HCT116 (cell line): Measurements from ENCODE around the gene SMPDL3A. TPM values are rescaled to one million over a fixed set of nuclear protein-coding genes. Genes with fewer than 3 reads are reported as not detected.

Experiments used
- ATAC-seq: fragments of 200-7000 bp; cut with Tn5 transposase; 2 replicates; pipeline ENCODE4 v1.9.1; 2020; ENCODE audit warnings: mild to moderate bottlenecking, moderate library complexity
- BruUV-seq: library from RNA; stranded (reverse); fragments of 400-500 nt; replicated peaks from 2 replicates; lab custom pipeline; 2021; lab: Mats Ljungman, UMichigan
- CTCF ChIA-PET: fragments of 300-600 bp; sonication (Branson Sonifier 250); formaldehyde crosslinking; loops from one replicate; lab custom pipeline; 2021; ENCODE audit warnings: antibody characterized with exemption; lab: Charles Lee
- POLR2A ChIA-PET: fragments of 300-600, 350-600 bp; sonication (Branson Sonifier 250); formaldehyde crosslinking; loops from one replicate; lab custom pipeline; 2021; ENCODE audit warnings: antibody characterized with exemption; lab: Charles Lee
- RAD21 ChIA-PET, 2 experiments: fragments of 300-600 bp; sonication (Branson Sonifier 250); formaldehyde crosslinking; loops; one replicate each; lab custom pipeline; 2023; ENCODE audit warnings: low total read pairs in 2 of 2; ENCODE audit not compliant: uncharacterized antibody in 2 of 2, unreplicated experiment in 2 of 2, low non-redundant PET in 1 of 2; lab: Charles Lee
- DNase-seq: peaks from one replicate; pipeline ENCODE4 v3.0.0-alpha.2; 2010; ENCODE audit warnings: low read depth, low spot score
- H2AFZ ChIP-seq: fragments of 200-600 bp; shearing (Covaris generic), sonication (generic); 2 replicates; pipeline ENCODE4 v1.6.1; 2017; ENCODE audit warnings: low read depth, mixed run types, mixed read lengths, antibody characterized with exemption, low read length; ENCODE audit not compliant: poor library complexity, severe bottlenecking
- H3K27ac ChIP-seq: 2 replicates; pipeline ENCODE4 v1.5.1; 2012; ENCODE audit warnings: low read depth, low read length
- H3K27me3 ChIP-seq: fragments of 200-600 bp; sonication (generic); 2 replicates; pipeline ENCODE4 v1.6.1; 2016; ENCODE audit warnings: mixed run types, low read length, mixed read lengths; ENCODE audit not compliant: insufficient read depth
- H3K36me3 ChIP-seq, 2 experiments: fragments of 200-500 bp in 1 of 2; fragments of 200-600 bp in 1 of 2; sonication (Bioruptor generic) in 1 of 2; sonication (generic) in 1 of 2; 2 replicates each; pipeline versions ENCODE4 v1.5.1 to v1.6.1; 2014 to 2016; ENCODE audit warnings: low read length in 2 of 2, inconsistent platforms in 1 of 2, mixed read lengths in 1 of 2, mixed run types in 1 of 2; ENCODE audit not compliant: insufficient read depth in 2 of 2, control insufficient read depth in 1 of 2
- H3K4me1 ChIP-seq, 2 experiments: fragments of 200-600 bp in 1 of 2; sonication (generic) in 1 of 2; 2 replicates each; pipeline versions ENCODE4 v1.5.1 to v1.6.1; 2012 to 2017; ENCODE audit warnings: low read length in 2 of 2, inconsistent platforms in 1 of 2, mild to moderate bottlenecking in 1 of 2, mixed read lengths in 1 of 2, mixed run types in 1 of 2, moderate library complexity in 1 of 2; ENCODE audit not compliant: insufficient read depth in 2 of 2, control insufficient read depth in 1 of 2
- H3K4me2 ChIP-seq: fragments of 200-600 bp; sonication (generic); 2 replicates; pipeline ENCODE4 v1.6.1; 2017; ENCODE audit warnings: mixed run types, low read length, mixed read lengths
- H3K4me3 ChIP-seq, 2 experiments: fragments of 200-600 bp in 1 of 2; sonication (generic) in 1 of 2; replicated peaks in 1 of 2; 2 replicates each; pipeline ENCODE4 v1.5.1; 2011 to 2016; ENCODE audit warnings: low read length in 2 of 2, control low read depth in 1 of 2, low read depth in 1 of 2, mild to moderate bottlenecking in 1 of 2, mixed read lengths in 1 of 2, mixed run types in 1 of 2
- H3K79me2 ChIP-seq: fragments of 200-600 bp; sonication (generic); 2 replicates; pipeline ENCODE4 v1.6.1; 2017; ENCODE audit warnings: mild to moderate bottlenecking, mixed run types, low read length, moderate library complexity, mixed read lengths; ENCODE audit not compliant: insufficient read depth
- H3K9ac ChIP-seq: fragments of 200-600 bp; sonication (generic); 2 replicates; pipeline ENCODE4 v1.6.1; 2016; ENCODE audit warnings: low read length, mixed read lengths
- H3K9me2 ChIP-seq: fragments of 200-600 bp; sonication (generic), shearing (Covaris generic); 2 replicates; pipeline ENCODE4 v1.6.1; 2017; ENCODE audit warnings: mixed run types, mild to moderate bottlenecking, moderate library complexity; ENCODE audit not compliant: insufficient read depth
- H3K9me3 ChIP-seq, 2 experiments: fragments of 200-500 bp in 1 of 2; fragments of 200-600 bp in 1 of 2; sonication (Bioruptor generic) in 1 of 2; sonication (generic) in 1 of 2; 2 replicates each; pipeline ENCODE4 v1.6.1; 2014 to 2017; ENCODE audit warnings: low read length in 2 of 2, mixed read lengths in 2 of 2, inconsistent platforms in 1 of 2, low read depth in 1 of 2, mild to moderate bottlenecking in 1 of 2, mixed run types in 1 of 2, moderate library complexity in 1 of 2; ENCODE audit not compliant: control insufficient read depth in 1 of 2, insufficient read depth in 1 of 2
- H4K20me1 ChIP-seq: fragments of 200-600 bp; sonication (generic), shearing (Covaris generic); 2 replicates; pipeline ENCODE4 v1.6.1; 2017; ENCODE audit warnings: mixed run types, mild to moderate bottlenecking, moderate library complexity; ENCODE audit not compliant: insufficient read depth
- CTCF ChIP-seq, 3 experiments: fragments of 200-600 bp in 1 of 3; sonication (generic) in 1 of 3; IDR thresholded peaks in 2 of 3; conservative IDR thresholded peaks in 1 of 3; 2 replicates each; pipeline ENCODE4 v1.5.1; 2012 to 2017; ENCODE audit warnings: low read depth in 2 of 3, low read length in 2 of 3, antibody characterized with exemption in 1 of 3, borderline replicate concordance in 1 of 3, control low read depth in 1 of 3, mild to moderate bottlenecking in 1 of 3, mixed read lengths in 1 of 3, mixed run types in 1 of 3, moderate library complexity in 1 of 3; ENCODE audit not compliant: insufficient read depth in 1 of 3
- SP1 ChIP-seq: IDR thresholded peaks from 2 replicates; pipeline ENCODE4 v1.6.1; 2012; ENCODE audit warnings: low read depth
- ZNF274 ChIP-seq: fragments of 200-500 bp; sonication (Bioruptor generic); IDR thresholded peaks from 2 replicates; pipeline ENCODE4 v1.6.1; 2014; ENCODE audit warnings: mild to moderate bottlenecking, low read depth, low read length, inconsistent platforms
- intact Hi-C: fragments of 100-400 bp; cut with micrococcal nuclease; formaldehyde crosslinking; loops from 2 replicates; pipeline ENCODE4 v1.10.0; 2022
- total RNA-seq: library from RNA; stranded (reverse); gene quantifications from one replicate; pipeline ENCODE4 v1.2.1, GENCODE V29; 2021; ENCODE audit not compliant: unreplicated experiment

Gene SMPDL3A
- total RNA-seq, 1 experiment from 2014 or later = 2.4 TPM

DNA sequence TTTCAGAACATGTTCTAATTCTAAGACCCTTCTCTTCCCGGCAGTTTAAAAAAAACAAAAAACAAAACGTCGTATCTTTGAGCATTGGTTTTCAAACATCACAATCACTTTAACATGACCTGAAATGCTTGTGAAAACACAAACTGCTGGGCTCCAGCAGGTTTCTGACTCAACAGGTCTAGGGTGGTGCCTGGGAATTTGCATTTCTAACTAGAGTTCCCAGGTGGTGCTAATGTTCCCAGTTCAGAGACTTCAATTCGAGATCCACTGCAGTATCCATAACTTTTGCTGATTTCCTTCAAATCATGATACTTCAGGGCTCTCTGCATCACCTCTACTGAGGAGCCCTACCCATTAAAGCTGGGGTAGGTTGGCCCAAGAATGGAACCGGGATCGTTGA is 850 bp upstream of the SMPDL3A start:
- BruUV-seq = no TSS peak
- DNase-seq (no peak), ATAC-seq (no peak)
- Histone ChIP-seq H3K4me1 (peaks cover 13 to 21% of the 10 kb centered on the region in 2 experiments), H3K4me3 (peak overlapping the region in 1 of 2 experiments; percentile 72; a peak in 2 of 4 replicates), H3K4me2 (peak overlapping the region; percentile 95), H4K20me1 (no peaks in the 10 kb centered on the region), H3K79me2 (no peaks in the 10 kb centered on the region), H3K9me2 (no peaks in the 10 kb centered on the region), H3K27me3 (no peaks in the 10 kb centered on the region), H3K27ac (no peak overlapping the region), H2AFZ (peak overlapping the region; percentile 47), H3K9me3 (no peaks in the 10 kb centered on the region), H3K9ac (no peak overlapping the region), H3K36me3 (no peaks in the 10 kb centered on the region)
- TF ChIP-seq SP1 (no peak), CTCF (IDR thresholded peaks at IDR 0.05 in 2 of 3, conservative IDR thresholded peaks at IDR 0.05 in 1 of 3; ENCODE audit: borderline replicate concordance in 1 of 3, insufficient read depth in 1 of 3, low read depth in 2 of 3, low read length in 2 of 3) (0 out of 6 replicates have a peak, but pooled peaks of 1 of the 3 experiments have one; percentile 4)
- intact Hi-C loops = no loop called here
- CTCF ChIA-PET = no interaction called here
- RAD21 ChIA-PET = no interaction called here
- POLR2A ChIA-PET = interaction anchor here (1.8 kb wide), 1 partner anchor 10 kb away, joined by 18 read pairs; no protein-coding TSS in a partner anchor

DNA sequence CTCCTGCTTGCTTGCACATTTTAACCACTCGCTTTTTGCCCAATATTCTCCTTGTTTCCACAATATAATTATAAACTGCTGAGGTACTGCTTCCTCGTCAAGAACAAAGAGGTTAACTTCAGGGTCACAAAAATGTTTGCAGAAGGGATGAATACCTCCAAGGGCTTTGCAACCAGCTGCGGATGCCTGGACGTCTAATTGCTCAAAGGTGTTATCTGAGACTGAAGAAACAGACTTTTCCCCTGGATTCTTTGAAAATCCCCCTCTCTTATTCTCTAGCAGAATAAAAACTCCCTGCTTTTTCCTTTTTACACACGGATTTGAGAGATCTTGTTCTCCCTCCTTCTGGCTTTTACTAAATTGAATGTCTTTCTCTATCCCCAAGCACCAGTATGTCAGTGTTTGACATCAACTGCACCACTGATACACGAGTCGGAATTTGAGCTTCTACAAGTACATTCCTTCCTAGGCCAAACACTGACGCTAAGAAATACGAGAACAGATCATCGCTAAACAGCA is 336 bp upstream of the SMPDL3A start:
- intact Hi-C loops = no loop called here
- TF ChIP-seq ZNF274 (no peak), SP1 (0 out of 2 replicates have a peak, but pooled peaks have one; percentile 9)
- TF ChIP-seq, all 23 proteins: peak for 1
- ChIA-PET RAD21 (no interaction called here), CTCF (interaction anchor here (1.2 to 1.7 kb wide), 4 partner anchors 8 to 58 kb away, joined by 3 to 15 read pairs (median 4); no protein-coding TSS in a partner anchor), POLR2A (interaction anchor here (1.2 to 1.8 kb wide), 3 partner anchors 10 to 24 kb away, joined by 3 to 18 read pairs (median 5); no protein-coding TSS in a partner anchor)
- peak overlapping the region; percentile 47 for H2AFZ ChIP-seq
- H3K4me2 ChIP-seq = peak overlapping the region; percentile 95
- peaks cover 13 to 21% of the 10 kb centered on the region in 2 experiments for H3K4me1 ChIP-seq
- no peaks in the 10 kb centered on the region for H3K79me2 ChIP-seq
- no peaks in the 10 kb centered on the region for H3K9me3 ChIP-seq
- H4K20me1 ChIP-seq = no peaks in the 10 kb centered on the region
- H3K27ac ChIP-seq = peak overlapping the region; percentile 74
- DNase-seq (no peak), ATAC-seq (no peak)
- BruUV-seq = TSS peak; percentile 77
- no peaks in the 10 kb centered on the region for H3K9me2 ChIP-seq
- H3K36me3 ChIP-seq = no peaks in the 10 kb centered on the region
- H3K27me3 ChIP-seq = no peaks in the 10 kb centered on the region
- peak overlapping the region; percentile 68 to 72 for H3K4me3 ChIP-seq
- H3K9ac ChIP-seq = peak overlapping the region; percentile 64
